Skin epidermis (tissue), 12 donors: Measurements from ENCODE around the gene FSTL5.
"Not testable (repeated sequence)": the region's sequence is repeated elsewhere in the genome, so short reads cannot be mapped to it uniquely, and the experiment has no call there.

Experiments
- H3K27ac ChIP-seq, 21 experiments: fragments of 200-600 bp; sonication (generic) in 11 of 21; one replicate each; pipeline ENCODE4 v1.5.0; 2020; ENCODE audit warnings: mild to moderate bottlenecking in 3 of 21, inconsistent platforms in 2 of 21, moderate library complexity in 2 of 21
- H3K4me3 ChIP-seq, 7 experiments: fragments of 200-600 bp; sonication (generic) in 2 of 7; one replicate each; pipeline ENCODE4 v1.5.0; 2020; ENCODE audit warnings: inconsistent platforms in 2 of 7, mild to moderate bottlenecking in 2 of 7, moderate library complexity in 1 of 7

FSTL5 gene

DNA sequence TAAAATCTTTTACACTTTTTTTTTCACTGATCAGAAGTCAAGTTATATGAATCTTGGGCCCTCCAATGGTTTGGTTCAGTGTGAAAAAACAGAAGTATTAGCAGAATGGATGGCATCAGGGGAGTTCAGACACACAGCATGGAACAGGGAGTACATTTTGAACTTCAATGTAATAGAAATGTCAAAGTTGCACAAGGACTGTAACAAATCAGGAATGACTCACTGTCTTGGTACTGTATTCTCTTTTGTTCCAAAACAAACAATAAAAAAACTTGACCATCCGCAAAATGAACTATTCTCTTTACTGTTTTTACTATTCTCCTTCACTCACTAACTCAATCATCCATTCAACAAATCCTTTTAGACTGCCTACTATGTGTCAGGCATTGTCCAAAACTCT is 401.0 kb downstream of the FSTL5 start:
- no peak overlapping the region for H3K4me3 ChIP-seq
- H3K27ac ChIP-seq, result no peak overlapping the region

DNA sequence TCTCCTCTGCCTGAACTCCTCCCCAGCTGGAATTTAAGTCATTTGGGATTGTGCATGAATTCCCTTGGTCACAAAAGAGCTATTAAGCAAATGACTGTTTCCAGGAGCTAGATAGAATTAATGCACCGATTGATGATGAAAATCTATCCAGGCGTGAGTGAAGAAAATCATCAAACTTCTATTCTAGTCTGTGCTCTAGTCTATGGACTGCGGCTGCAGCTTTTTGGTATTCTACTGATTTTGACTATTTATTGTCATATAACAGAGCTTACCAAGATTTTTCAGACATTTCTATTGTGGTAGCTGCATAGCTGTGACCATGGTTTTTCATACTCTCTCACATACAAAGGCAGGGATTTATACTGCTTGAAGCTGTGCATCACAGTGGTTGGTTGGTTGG is 403.8 kb downstream of the FSTL5 start:
- Histone ChIP-seq H3K4me3 (no peak overlapping the region), H3K27ac (no peak overlapping the region)

DNA sequence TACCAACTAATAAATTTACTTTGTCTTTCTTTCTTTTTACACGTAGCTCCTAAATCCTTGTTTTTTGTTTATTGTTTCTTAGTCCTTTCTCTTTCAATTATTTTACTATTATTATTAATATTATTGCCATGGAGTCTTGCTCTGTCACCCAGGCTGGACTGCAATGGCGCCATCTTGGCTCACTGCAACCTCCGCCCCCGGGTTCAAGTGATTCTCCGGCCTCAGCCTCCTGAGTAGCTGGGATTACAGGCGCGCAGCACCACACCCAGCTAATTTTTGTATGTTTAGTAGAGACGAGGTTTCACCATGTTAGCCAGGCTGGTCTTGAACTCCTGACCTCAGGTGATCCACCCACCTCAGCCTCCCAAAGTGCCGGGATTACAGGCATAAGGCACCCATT is 405.4 kb downstream of the FSTL5 start:
- not testable (repeated sequence) for H3K27ac ChIP-seq, H3K4me3 ChIP-seq

DNA sequence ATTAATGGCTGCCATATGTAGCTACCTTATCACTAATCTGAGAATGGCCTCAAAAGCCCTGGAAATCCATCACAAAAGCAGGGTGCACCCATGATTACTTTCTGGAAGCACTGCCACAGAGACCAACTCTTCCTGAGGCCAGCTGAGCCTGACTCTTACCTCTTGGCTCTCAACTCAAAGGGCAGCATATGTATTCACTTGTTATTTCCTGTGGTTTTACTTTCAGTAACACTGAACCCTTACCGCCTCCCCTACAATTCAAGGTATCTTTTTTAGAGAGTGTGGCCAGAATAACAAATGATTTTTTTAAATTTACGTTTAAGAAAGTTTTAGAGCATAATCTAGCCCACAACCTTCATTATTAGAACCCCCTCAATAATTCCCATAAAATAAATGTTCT is 434.9 kb downstream of the FSTL5 start:
- no peak overlapping the region for H3K27ac ChIP-seq
- H3K4me3 ChIP-seq, result no peak overlapping the region

DNA sequence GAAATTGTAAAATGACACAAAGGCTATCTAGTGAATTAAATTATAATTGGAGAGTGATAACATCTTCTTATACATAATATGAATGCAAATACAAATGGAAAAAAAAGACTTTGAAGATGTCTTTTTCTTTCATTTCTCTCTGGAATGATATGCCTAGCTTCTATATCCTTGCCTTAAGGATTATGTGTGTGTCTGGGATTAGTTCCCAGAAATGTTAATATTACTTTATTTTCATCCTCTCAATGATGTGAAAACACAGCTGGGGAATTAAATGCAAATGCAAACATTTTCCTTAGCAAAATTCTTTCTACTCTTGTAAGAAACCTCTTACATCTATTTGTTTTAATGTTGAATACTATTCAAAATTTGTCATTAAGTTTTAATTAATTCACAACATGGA is 441.9 kb downstream of the FSTL5 start:
- H3K27ac ChIP-seq, result no peak overlapping the region
- no peak overlapping the region for H3K4me3 ChIP-seq

DNA sequence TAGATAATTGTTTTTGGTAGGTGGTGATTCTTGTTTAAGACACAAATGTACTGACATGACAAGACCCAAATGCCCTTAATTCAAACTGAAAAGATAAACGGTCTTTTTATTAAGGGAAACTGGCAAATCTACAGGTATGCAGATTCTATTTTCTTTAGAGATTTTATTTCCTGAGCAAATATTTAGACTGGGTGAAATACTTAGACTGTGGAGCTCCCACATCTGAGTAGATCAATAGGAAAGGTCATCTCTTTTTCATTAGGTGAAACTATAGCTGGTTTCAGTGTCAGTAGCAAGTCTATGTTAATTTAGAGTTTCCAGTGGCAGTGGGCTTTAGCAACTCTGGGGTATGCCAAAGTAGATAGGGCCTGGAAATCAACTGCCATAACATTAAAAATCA is 446.7 kb downstream of the FSTL5 start:
- Histone ChIP-seq H3K27ac (no peak overlapping the region), H3K4me3 (no peak overlapping the region)

DNA sequence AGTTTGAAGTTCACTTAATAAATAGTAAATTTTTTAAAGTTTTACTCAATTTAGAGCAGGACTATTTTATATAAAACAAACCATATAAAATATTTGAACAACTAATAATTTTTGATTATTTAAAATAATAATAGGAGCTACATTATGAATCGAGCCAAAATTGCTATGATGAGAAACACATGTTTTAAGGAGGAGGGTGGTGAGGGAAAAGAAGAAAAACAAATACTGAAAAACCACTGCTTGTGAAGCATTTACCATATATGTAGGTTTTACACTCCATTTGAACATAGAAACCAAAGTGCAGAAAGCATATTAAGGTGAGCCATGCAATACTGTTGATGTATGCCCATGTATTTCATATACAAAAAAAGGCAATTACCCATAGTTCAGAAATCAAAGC is 448.9 kb downstream of the FSTL5 start:
- no peak overlapping the region for H3K4me3 ChIP-seq

DNA sequence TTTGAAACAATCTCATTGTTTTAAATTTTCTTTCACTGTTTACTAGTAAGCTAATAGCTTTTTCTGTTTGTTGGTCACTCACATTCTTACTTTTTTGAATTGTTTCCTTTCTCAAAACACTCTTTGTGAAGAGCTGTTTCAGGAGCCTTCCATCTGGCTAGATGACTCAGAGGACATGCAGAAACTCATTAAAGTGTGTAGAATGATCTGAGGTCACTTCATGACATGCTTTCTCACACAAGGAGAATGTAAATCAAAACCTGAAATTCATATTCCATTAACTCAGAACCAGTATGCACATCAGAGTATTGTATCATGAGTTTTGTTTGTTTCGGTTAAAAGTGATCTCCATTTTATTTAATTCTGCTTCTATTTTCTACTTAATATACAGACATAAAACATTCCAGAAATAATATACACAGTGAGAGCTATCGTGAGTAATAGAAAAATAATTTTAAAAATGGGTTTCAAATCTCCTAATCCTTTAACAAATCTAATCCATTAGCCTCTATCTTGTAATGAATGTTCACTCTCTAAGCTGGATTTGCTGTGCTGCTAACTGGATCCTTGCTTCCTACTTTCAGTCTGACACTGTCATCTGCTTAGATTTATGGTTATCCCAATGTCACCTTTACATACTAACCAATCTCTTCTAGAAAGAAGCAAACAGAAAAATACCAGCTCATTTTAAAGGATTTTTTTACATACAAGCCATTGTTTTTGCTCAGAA is 449.6 kb downstream of the FSTL5 start:
- H3K27ac ChIP-seq, result peak overlapping the region in 2 of 21 experiments; percentile 32 to 65
- no peak overlapping the region for H3K4me3 ChIP-seq

More for the DNA sequence above, 448.9 kb downstream of the FSTL5 start:
- H3K27ac ChIP-seq, result no peak overlapping the region

DNA sequence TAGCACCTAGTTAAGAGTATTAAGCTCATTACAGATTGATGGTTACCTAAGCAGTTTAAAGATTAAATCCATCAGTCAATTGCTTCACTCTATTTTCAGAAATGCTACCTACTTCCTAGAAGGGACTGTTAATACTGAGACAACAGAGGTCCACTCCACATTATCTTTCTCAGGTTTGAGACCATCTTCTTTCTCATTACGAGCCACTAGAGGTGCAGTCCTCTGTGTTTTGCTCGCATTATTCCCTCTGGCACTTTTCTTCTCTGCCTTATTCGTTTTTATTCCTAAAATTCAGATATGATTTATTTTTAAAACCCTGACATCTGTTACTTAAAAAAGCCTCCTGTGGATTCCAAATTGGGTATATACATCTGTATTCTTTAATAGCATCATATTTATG is 459.1 kb downstream of the FSTL5 start:
- H3K4me3 ChIP-seq, result no peak overlapping the region
- no peak overlapping the region for H3K27ac ChIP-seq

DNA sequence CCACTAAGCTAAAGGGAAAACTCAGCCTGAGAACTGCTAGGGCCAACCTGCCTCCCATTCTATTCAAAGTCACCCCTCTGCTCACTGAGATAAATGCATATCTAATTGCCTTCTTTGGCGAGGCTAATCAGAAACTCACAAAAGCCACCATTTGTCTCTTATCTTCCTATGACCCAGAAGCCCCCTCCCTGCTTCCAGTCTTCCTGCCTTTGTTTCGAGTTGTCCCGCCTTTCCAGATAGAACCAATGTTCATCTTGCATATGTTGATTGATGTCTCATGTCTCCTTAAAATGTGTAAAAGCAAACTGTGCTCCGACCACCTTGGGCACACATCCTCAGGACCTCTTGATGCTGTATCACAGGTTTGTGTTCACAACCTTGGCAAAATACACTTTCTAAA is 459.8 kb downstream of the FSTL5 start:
- Histone ChIP-seq H3K27ac (no peak overlapping the region), H3K4me3 (no peak overlapping the region)

DNA sequence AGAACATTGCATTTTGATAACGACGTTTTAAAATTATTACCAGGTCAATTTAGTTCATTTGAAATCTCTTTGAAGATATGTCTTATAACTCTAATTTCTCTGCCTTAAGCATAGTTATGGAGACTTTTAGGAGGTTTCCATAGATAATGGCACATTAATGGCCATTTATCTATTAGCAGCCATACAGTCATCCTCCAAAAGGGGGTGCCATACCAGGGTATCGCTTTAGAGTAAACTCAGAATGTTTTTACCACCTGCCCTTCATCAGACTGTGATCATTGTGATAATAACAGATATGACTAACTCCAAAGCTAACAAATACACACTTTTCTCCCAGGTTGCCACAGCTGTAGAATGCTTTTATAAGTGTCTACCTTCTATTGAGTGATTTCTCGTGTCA is 461.5 kb downstream of the FSTL5 start:
- Histone ChIP-seq H3K4me3 (no peak overlapping the region), H3K27ac (no peak overlapping the region)

DNA sequence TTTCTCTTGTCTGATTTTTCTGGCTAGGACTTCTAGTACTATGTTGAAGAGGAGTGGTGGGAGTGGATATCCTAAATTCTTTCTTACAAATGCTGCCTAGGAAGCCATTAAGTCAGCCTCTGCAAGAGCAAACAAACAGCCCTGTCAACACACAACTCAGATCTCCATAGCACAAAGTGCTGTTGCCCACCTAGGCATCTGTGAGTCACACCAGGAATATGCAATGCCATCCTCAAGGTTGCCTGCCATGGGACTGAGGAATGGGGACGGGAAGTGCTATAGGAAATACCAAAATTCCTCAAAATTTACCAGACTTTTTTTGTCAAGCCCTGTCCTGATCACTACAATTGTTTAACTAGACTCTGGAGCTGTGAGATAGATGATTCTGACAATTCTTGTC is 466.9 kb downstream of the FSTL5 start:
- Histone ChIP-seq H3K4me3 (no peak overlapping the region), H3K27ac (no peak overlapping the region)

DNA sequence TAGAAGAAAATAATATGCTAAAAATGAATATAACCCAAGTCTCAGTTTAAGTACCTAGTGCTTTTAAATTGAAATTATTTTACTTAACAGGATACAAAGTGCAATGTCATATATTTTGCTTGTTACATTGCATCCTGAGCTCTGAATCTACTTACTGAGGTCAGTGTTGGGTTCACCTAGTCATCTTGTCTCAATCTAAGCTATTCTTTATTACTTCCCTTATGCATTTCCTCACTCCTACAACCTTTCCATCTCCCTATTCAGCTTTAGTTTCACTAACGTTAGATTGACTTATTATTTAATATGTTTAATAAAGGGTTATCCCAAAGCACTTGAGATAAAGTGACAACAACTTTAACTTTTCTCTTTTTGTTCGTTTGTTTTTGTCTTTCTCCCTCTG is 483.7 kb downstream of the FSTL5 start:
- H3K4me3 ChIP-seq, result no peak overlapping the region
- H3K27ac ChIP-seq, result no peak overlapping the region

DNA sequence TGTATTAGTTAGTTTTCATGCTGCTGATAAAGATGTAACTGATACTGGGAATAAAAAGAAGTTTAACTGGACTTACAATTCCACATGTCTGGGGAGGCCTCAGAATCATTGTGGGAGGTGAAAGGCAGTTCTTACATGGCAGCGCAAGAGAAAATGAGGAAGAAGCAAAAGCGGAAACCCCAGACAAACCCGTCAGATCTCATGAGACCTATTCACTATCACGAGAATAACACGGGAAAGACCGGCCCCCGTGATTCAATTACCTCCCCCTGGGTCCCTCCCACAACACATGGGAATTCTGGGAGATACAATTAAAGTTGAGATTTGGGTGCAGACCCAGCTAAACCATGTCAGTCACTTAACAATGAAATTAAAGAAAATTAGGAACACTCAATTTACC is 499.1 kb downstream of the FSTL5 start:
- H3K27ac ChIP-seq, result no peak overlapping the region
- H3K4me3 ChIP-seq, result no peak overlapping the region

DNA sequence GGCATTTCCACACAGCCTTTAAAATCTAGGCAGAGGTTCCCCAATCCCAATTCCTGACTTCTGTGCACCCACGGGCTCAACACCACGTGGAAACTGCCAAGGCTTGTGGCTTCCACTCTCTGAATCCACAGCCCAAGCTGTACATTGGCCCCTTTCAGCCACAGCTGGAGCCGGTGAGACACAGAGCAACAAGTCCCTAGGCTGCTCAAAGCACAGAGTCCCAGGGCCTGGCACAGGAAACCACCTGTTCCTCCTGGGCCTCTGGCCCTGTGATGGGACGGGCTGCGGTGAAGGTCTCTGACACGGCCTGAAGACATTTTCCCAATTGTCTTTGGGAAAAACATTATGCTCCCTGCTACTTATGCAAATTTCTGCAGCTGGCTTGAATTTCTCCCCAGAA is 500.0 kb downstream of the FSTL5 start:
- no peak overlapping the region for H3K4me3 ChIP-seq
- no peak overlapping the region for H3K27ac ChIP-seq

DNA sequence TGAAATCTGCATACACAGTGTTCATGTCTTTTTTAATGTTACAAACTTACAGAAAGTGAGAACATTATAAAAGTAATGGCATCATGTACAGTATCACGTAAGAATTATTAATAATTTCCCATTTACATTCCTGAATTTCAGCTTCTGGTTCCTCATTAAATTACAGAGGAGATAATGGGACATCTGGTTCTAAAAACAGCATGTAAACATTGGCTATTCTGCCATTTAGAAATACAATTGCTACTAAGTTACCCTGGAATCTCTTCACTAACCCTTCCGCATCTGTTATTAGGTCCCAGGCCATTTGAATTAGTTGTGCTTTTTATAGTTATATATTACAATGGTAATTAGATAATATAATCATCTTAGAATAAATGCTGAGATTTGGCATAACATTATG is 505.1 kb downstream of the FSTL5 start:
- no peak overlapping the region for H3K4me3 ChIP-seq
- no peak overlapping the region for H3K27ac ChIP-seq

DNA sequence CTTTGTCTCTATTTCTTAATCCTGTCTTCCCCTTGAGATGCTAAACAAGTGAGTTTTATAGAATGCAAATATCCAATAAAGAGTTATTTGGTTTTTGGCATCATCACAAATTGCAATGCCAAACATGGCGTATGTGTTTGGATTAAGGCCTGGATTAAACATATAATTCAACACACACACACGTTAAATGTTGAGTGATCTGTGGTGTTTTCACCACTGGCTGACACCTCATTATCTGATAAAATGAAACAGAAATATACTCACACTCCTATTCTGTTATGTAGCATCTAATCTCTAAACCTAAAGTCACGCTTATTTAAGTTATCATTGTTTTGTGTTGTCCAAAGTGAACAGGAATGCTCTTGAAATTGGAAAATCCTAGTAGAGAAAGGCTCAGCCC is 506.2 kb downstream of the FSTL5 start:
- no peak overlapping the region for H3K4me3 ChIP-seq
- H3K27ac ChIP-seq, result no peak overlapping the region

DNA sequence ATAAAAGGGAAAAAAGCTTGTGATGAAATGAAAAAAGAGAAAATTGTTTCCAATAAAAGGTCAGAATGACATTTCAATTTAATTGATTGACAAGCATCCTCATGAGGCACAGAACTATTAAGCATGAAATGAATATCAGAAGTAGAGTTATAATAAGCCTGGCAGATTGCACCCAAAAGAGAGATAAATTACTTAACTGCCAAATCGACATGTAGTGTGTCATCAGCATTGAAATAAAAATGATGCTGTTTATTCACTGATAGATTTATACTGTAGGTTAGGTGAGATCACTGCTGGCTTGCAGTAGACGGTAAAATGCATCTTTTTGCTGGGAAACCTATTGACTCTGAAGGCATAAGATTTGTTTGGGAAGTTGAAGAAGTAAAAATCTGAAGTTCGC is 507.2 kb downstream of the FSTL5 start:
- H3K27ac ChIP-seq, result no peak overlapping the region
- no peak overlapping the region for H3K4me3 ChIP-seq

DNA sequence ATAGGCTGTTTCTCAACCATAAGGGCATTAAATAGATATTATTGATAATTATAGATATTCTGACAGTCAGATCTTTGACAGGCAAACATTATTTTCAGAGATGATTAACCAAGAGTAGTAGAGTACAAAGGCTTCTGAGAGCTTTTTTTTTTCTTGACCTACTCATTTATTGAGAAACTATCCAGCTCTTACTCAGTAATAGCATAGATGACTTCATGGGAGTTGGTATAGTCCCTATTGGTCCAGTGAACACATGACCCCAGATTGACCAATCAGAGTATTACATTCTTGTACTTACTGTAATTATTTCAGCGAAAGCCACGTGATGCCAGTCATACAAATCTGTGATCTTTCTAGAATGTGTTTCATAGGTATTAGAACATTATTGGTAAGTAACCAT is 508.7 kb downstream of the FSTL5 start:
- Histone ChIP-seq H3K27ac (no peak overlapping the region), H3K4me3 (no peak overlapping the region)

DNA sequence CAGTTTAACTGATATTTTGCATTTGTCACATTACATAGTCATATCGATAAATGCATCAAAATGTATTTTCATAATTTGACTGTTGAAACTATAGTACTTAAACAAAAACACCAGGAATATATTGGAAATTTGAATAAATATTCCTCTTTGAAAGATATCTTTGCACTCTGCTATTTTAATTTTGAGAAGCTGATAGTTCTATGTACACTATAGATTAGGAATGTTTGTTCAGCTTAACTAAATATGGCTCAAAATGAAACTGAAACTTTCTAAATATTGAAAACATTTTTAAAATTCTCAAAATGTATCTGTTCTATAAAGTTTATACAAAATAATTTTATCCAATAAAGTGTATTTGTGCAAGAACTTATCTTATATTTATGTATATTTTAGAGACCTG is 510.1 kb downstream of the FSTL5 start:
- Histone ChIP-seq H3K4me3 (no peak overlapping the region), H3K27ac (no peak overlapping the region)

DNA sequence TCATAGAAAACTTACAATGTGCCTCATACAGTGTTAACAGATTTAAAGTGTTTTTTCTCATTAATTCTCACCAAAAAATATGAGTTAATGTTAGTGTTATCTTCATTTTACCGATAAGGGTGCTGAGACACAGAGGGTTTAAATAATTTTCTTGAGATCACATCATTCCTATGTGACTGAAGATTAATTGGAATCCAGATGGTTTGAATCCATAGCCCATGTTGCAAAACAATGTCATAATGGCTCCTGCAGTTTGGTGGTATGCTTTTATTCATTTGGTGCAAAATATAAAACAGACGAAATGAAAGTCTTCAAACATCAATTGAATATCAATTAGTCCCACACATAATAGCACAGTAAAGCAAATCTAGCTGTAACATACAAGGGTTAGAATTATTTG is 512.2 kb downstream of the FSTL5 start:
- H3K4me3 ChIP-seq, result no peak overlapping the region
- H3K27ac ChIP-seq, result no peak overlapping the region

DNA sequence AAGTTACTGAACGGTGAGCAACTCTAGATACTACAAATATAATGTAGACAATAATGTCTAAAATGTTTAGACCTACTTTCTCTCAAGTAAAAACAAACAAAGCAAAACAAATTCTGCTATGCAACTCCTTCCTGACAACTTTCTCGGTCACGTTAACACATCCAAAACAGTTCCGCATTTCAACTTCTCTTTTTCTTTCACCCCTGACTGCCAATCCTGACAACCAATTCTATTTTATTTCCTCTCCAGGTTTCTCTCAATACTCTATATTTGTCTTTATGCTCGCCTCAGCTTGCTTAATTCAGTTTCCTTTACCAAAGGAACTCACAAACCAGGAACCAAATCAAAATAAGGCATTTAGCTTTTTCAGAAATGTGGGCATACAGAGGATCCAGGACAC is 513.0 kb downstream of the FSTL5 start:
- Histone ChIP-seq H3K27ac (no peak overlapping the region), H3K4me3 (no peak overlapping the region)
